Erythroblast (primary cell): ENCODE results near the gene DDA1.

Source experiments
- GATA1 ChIP-seq: IDR thresholded peaks from 2 replicates; pipeline ENCODE4 v1.6.1; 2011; ENCODE audit warnings: low read depth, mild to moderate bottlenecking, control low read depth, low read length, moderate library complexity
- POLR2A ChIP-seq: IDR thresholded peaks from 2 replicates; pipeline ENCODE4 v1.6.1; 2011; ENCODE audit warnings: mild to moderate bottlenecking, low read length

- TF ChIP-seq POLR2A, result no peak
- no peak for TF ChIP-seq GATA1
Observed at GRCh38 chr19:17312189-17313113, 3.1 kb downstream of the DDA1 start.
